DMS79 treated with DMSO at 0.1 percent for 48 hours (cell line): Measurements from ENCODE around the gene HOXD3.

ENCODE experiments used
- DNase-seq: peaks from one replicate; lab custom pipeline; 2025; lab: John Stamatoyannopoulos, UW

HOXD3 gene

GRCh38 chr2:176177580-176178037 lies 20.5 kb downstream of the HOXD3 start:
- DNase-seq = no peak

- DNase-seq = peak; percentile 92
Measured at GRCh38 chr2:176178038-176178756, 21.1 kb downstream of the HOXD3 start.

- peak; percentile 82 for DNase-seq
Measured at GRCh38 chr2:176178757-176179295, 21.7 kb downstream of the HOXD3 start.

GRCh38 chr2:176181551-176181950 lies 24.4 kb downstream of the HOXD3 start:
- DNase-seq = no peak

- no peak for DNase-seq
Measured at GRCh38 chr2:176182671-176183070, 25.6 kb downstream of the HOXD3 start.

- DNase-seq = no peak
Measured at GRCh38 chr2:176184749-176185148, 27.6 kb downstream of the HOXD3 start.

GRCh38 chr2:176186024-176186423 lies 28.9 kb downstream of the HOXD3 start:
- DNase-seq = no peak

- peak; percentile 77 for DNase-seq
Measured at GRCh38 chr2:176187200-176187898, 30.2 kb downstream of the HOXD3 start.

GRCh38 chr2:176187899-176188773 lies 31.0 kb downstream of the HOXD3 start, which contains the start of gene HOXD1:
HOXD1 (plus strand) TSS chr2:176188668; CDS start chr2:176188802, 134 bp downstream.
- peak; percentile 86 for DNase-seq

GRCh38 chr2:176188774-176189680 lies 31.9 kb downstream of the HOXD3 start:
- peak; percentile 44 for DNase-seq

- DNase-seq = peak; percentile 58
Measured at GRCh38 chr2:176189681-176190641, 32.9 kb downstream of the HOXD3 start.

GRCh38 chr2:176192351-176192750 lies 35.2 kb downstream of the HOXD3 start:
- no peak for DNase-seq

- DNase-seq = no peak
Measured at GRCh38 chr2:176193048-176193447, 35.9 kb downstream of the HOXD3 start.

- DNase-seq = no peak
Measured at GRCh38 chr2:176199902-176200301, 42.8 kb downstream of the HOXD3 start.

- DNase-seq = no peak
Measured at GRCh38 chr2:176200971-176201370, 43.9 kb downstream of the HOXD3 start.

- DNase-seq = no peak
Measured at GRCh38 chr2:176202491-176202890, 45.4 kb downstream of the HOXD3 start.

GRCh38 chr2:176205126-176205525 lies 48.0 kb downstream of the HOXD3 start:
- DNase-seq = no peak

- no peak for DNase-seq
Measured at GRCh38 chr2:176206136-176206535, 49.0 kb downstream of the HOXD3 start.

GRCh38 chr2:176206682-176207081 lies 49.6 kb downstream of the HOXD3 start:
- no peak for DNase-seq

GRCh38 chr2:176211110-176211509 lies 54.0 kb downstream of the HOXD3 start:
- DNase-seq = no peak
